GM23338 (cell line): Measurements from ENCODE around the gene M1AP. TPM values are rescaled to one million over a fixed set of nuclear protein-coding genes. Genes with fewer than 3 reads are reported as not detected.

Experiments
- ATAC-seq: fragments of 200-7000 bp; cut with Tn5 transposase; 3 replicates; pipeline ENCODE4 v1.9.1; 2020
- DNase-seq: peaks from one replicate; pipeline ENCODE4 v3.0.0-alpha.2; 2015; ENCODE audit warnings: low spot score
- H2AFZ ChIP-seq: fragments of 200-600 bp; sonication (generic); 2 replicates; pipeline ENCODE4 v1.8.0; 2016; ENCODE audit warnings: antibody characterized with exemption, mild to moderate bottlenecking, moderate library complexity
- H3F3A ChIP-seq: fragments of 200-600 bp; sonication (generic); replicated peaks from 2 replicates; pipeline ENCODE4 v1.8.0; 2017; ENCODE audit warnings: antibody characterized with exemption, mixed run types, low read depth
- H3K27ac ChIP-seq: fragments of 200-600 bp; sonication (generic); 2 replicates; pipeline ENCODE4 v1.6.1; 2016; ENCODE audit warnings: low read depth
- H3K27me3 ChIP-seq: fragments of 200-600 bp; sonication (generic); 2 replicates; pipeline ENCODE4 v1.8.0; 2016; ENCODE audit warnings: mild to moderate bottlenecking, mixed run types, moderate library complexity; ENCODE audit not compliant: insufficient read depth
- H3K36me3 ChIP-seq: fragments of 200-600 bp; sonication (generic); 2 replicates; pipeline ENCODE4 v1.8.0; 2016; ENCODE audit warnings: mild to moderate bottlenecking; ENCODE audit not compliant: insufficient read depth
- H3K4me1 ChIP-seq: fragments of 200-600 bp; sonication (generic); 2 replicates; pipeline ENCODE4 v1.8.0; 2016; ENCODE audit warnings: mild to moderate bottlenecking, moderate library complexity; ENCODE audit not compliant: insufficient read depth
- H3K4me2 ChIP-seq: fragments of 200-600 bp; sonication (generic); 2 replicates; pipeline ENCODE4 v1.7.1; 2017; ENCODE audit warnings: mixed run types
- H3K4me3 ChIP-seq: fragments of 200-600 bp; sonication (generic); 2 replicates; pipeline ENCODE4 v1.6.1; 2016; ENCODE audit warnings: mixed run types
- H3K79me2 ChIP-seq: fragments of 200-600 bp; sonication (generic); replicated peaks from 2 replicates; pipeline ENCODE4 v1.8.0; 2017; ENCODE audit warnings: mild to moderate bottlenecking; ENCODE audit not compliant: insufficient read depth
- H3K9me2 ChIP-seq: fragments of 200-600 bp; sonication (generic); 2 replicates; pipeline ENCODE4 v1.8.0; 2017; ENCODE audit not compliant: insufficient read depth
- H4K20me1 ChIP-seq: fragments of 200-600 bp; sonication (generic); replicated peaks from 2 replicates; pipeline ENCODE4 v1.8.0; 2017; ENCODE audit warnings: mild to moderate bottlenecking; ENCODE audit not compliant: insufficient read depth
- H3K27ac Mint-ChIP-seq: 2 replicates; pipeline ENCODE4 v1.8.0; 2020; ENCODE audit warnings: inconsistent platforms, mild to moderate bottlenecking, moderate library complexity, mixed read lengths
- H3K27me3 Mint-ChIP-seq: 3 replicates; pipeline ENCODE4 v1.8.0; 2022; ENCODE audit warnings: low read depth, mild to moderate bottlenecking, moderate library complexity, mixed read lengths, inconsistent platforms; ENCODE audit not compliant: insufficient read depth, poor library complexity
- H3K36me3 Mint-ChIP-seq: 3 replicates; pipeline ENCODE4 v1.8.0; 2021; ENCODE audit warnings: low read depth, mild to moderate bottlenecking, inconsistent platforms, moderate library complexity, mixed read lengths
- H3K4me1 Mint-ChIP-seq: 3 replicates; pipeline ENCODE4 v1.8.0; 2020; ENCODE audit warnings: mild to moderate bottlenecking, inconsistent platforms, mixed read lengths
- H3K4me3 Mint-ChIP-seq: 3 replicates; pipeline ENCODE4 v1.8.0; 2021; ENCODE audit warnings: moderate library complexity, mild to moderate bottlenecking, inconsistent platforms, mixed read lengths
- H3K9me3 Mint-ChIP-seq: 3 replicates; pipeline ENCODE4 v1.8.0; 2020; ENCODE audit warnings: moderate library complexity, mild to moderate bottlenecking, inconsistent platforms, mixed read lengths
- EZH2 ChIP-seq: fragments of 200-600 bp; sonication (generic); IDR thresholded peaks from one replicate; pipeline ENCODE4 v1.8.0; 2017; ENCODE audit warnings: antibody characterized with exemption, mild to moderate bottlenecking, low read depth; ENCODE audit not compliant: unreplicated experiment
- EZH2phosphoT487 ChIP-seq: fragments of 200-600 bp; sonication (generic); IDR thresholded peaks from one replicate; pipeline ENCODE4 v1.8.1; 2018; ENCODE audit warnings: antibody characterized with exemption; ENCODE audit not compliant: unreplicated experiment
- JUNB ChIP-seq: IDR thresholded peaks from one replicate; pipeline ENCODE4 v1.6.1; 2016; ENCODE audit warnings: antibody characterized with exemption; ENCODE audit not compliant: unreplicated experiment
- NANOG ChIP-seq: IDR thresholded peaks from 2 replicates; pipeline ENCODE4 v1.6.1; 2016; ENCODE audit warnings: antibody characterized with exemption, borderline replicate concordance
- POLR2AphosphoS5 ChIP-seq: IDR thresholded peaks from 2 replicates; pipeline ENCODE4 v1.6.1; 2016; ENCODE audit warnings: antibody characterized with exemption, low read depth
- STAT1 ChIP-seq: IDR thresholded peaks from one replicate; pipeline ENCODE4 v1.6.1; 2016; ENCODE audit warnings: antibody characterized with exemption; ENCODE audit not compliant: unreplicated experiment
- ZNF114 ChIP-seq: fragments of 250-450 bp; sonication (Bioruptor Pico); IDR thresholded peaks from 2 replicates; pipeline ENCODE4 v1.5.0; 2020; ENCODE audit warnings: mild to moderate bottlenecking, moderate library complexity
- ZNF331 ChIP-seq: fragments of 250-450 bp; sonication (Bioruptor Pico); IDR thresholded peaks from 2 replicates; pipeline ENCODE4 v1.5.0; 2020; ENCODE audit warnings: low read depth, mild to moderate bottlenecking, moderate library complexity
- polyA plus RNA-seq: library from polyadenylated mRNA; unstranded; fragments of >200 nt; fragmentation: Nextera tagmentation; extraction: Ambion mirVana; gene quantifications from 2 replicates; pipeline ENCODE4 v1.2.1, GENCODE V29; 2016
- total RNA-seq: library from RNA; depleted of rRNA; stranded (reverse); fragments of >200 nt; shearing (Covaris generic); gene quantifications from 2 replicates; pipeline ENCODE4 v1.2.3, GENCODE V29; 2014
- TF ChIP-seq, protein P1 (sequence below): IDR thresholded peaks from one replicate; pipeline ENCODE4 v1.6.1; 2018; ENCODE audit warnings: antibody characterized with exemption; ENCODE audit not compliant: unreplicated experiment
- TF ChIP-seq, protein P2 (sequence below): IDR thresholded peaks from 2 replicates; pipeline ENCODE4 v1.6.1; 2016; ENCODE audit warnings: antibody characterized with exemption

Gene M1AP
- total and polyA plus RNA-seq, 2 experiments from 2014 or later = 5.1 to 12.1 TPM

DNA sequence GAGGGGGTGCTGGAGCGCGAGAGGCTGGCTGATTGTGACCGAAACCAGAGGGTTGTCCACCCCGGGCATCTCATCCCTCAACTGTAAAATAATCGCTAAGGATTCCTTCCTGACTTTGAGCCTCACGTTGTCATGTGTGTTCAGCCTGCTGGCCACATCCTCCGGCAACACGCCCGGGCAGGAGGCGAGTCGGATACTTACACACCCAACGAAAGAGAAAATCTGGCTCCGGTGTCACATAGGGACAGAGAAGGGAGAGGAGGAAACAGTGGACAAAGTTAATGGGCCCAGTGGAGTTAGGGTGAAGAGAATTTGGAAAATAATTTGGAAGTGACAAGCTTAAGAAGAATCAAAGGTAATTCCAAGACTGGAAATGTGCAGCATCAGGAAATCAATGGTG, 131.5 kb downstream of the M1AP start:
- Mint-ChIP-seq H3K4me3 (peak overlapping the region; percentile 17; the same call in 1 of the 3 replicates), H3K27ac (no peak overlapping the region), H3K4me1 (peaks cover 11% of the 10 kb centered on the region), H3K36me3 (peaks cover 8% of the 10 kb centered on the region), H3K27me3 (peaks cover 81% of the 10 kb centered on the region), H3K9me3 (peaks cover 21% of the 10 kb centered on the region)
- peaks cover 7% of the 10 kb centered on the region for H3K9me2 ChIP-seq
- DNase-seq (no peak), ATAC-seq (no peak)
- H3K36me3 ChIP-seq = no peaks in the 10 kb centered on the region
- no peak overlapping the region for H3K4me2 ChIP-seq
- no peaks in the 10 kb centered on the region; the same call in 1 of the 2 replicates for H4K20me1 ChIP-seq
- peak overlapping the region; percentile 94; the same call in 1 of the 2 replicates for H2AFZ ChIP-seq
- TF ChIP-seq NANOG (no peak), EZH2 (peak; percentile 62)
- H3K27me3 ChIP-seq = peaks cover 99% of the 10 kb centered on the region
- H3K27ac ChIP-seq = no peak overlapping the region
- H3K4me1 ChIP-seq = peaks cover 15% of the 10 kb centered on the region; the same call in 1 of the 2 replicates
- H3F3A ChIP-seq = peaks cover 5% of the 10 kb centered on the region; the same call in 1 of the 2 replicates
- no peaks in the 10 kb centered on the region for H3K79me2 ChIP-seq
- H3K4me3 ChIP-seq = no peak overlapping the region; the same call in 1 of the 2 replicates

DNA sequence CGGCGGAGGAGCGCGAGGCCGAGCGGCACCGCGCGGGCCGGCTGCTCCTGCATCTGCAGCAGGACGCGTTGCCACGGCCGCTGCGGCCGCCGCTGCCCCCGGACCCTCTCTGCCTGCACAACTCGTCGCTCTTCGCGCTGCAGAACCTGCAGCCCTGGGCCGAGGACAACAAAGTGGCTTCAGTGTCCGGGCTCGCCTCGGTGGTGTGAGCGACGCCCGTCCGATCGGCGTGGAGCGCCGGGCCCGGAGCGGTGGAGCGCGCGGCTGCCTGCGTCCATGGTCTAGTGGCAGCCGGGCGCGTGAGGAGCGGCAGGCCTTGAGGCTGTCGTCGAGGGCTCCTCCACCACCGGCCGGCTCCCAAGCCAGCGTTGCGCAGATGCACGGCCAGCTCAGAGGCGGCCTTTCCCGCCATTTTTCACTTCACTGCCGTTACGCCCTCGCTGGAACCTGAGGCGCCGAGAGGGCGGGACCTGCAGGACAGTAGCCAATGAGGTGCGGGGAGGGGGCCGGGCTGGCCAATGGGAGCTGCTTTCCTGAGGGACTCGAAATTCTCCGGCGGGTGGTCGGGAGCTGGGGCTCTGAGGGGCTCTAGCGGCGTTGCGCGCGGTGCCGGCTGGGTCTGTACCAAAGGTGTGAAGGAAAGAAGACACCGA, 132.0 kb downstream of the M1AP start:
- H3K79me2 ChIP-seq = no peaks in the 10 kb centered on the region
- Mint-ChIP-seq H3K27ac (no peak overlapping the region), H3K4me3 (peak overlapping the region; percentile 17; the same call in 1 of the 3 replicates), H3K27me3 (peaks cover 83% of the 10 kb centered on the region), H3K4me1 (peaks cover 11% of the 10 kb centered on the region), H3K9me3 (peaks cover 24% of the 10 kb centered on the region), H3K36me3 (peaks cover 8% of the 10 kb centered on the region)
- no peaks in the 10 kb centered on the region; the same call in 1 of the 2 replicates for H4K20me1 ChIP-seq
- no peaks in the 10 kb centered on the region for H3K36me3 ChIP-seq
- H3K27me3 ChIP-seq = peaks cover 100% of the 10 kb centered on the region
- H3F3A ChIP-seq = peaks cover 5% of the 10 kb centered on the region; the same call in 1 of the 2 replicates
- DNase-seq = peak; percentile 95
- H2AFZ ChIP-seq = peak overlapping the region; percentile 94
- H3K4me3 ChIP-seq = peak overlapping the region; percentile 57
- H3K9me2 ChIP-seq = peaks cover 7% of the 10 kb centered on the region
- peak overlapping the region; percentile 80 for H3K4me2 ChIP-seq
- H3K4me1 ChIP-seq = peaks cover 15% of the 10 kb centered on the region; the same call in 1 of the 2 replicates
- ATAC-seq = peak; percentile 59
- H3K27ac ChIP-seq = no peak overlapping the region
- no peak for TF ChIP-seq ZNF331 (CRISPR knock-in tag)
- no peak for TF ChIP-seq NANOG
- no peak for TF ChIP-seq POLR2AphosphoS5
- peak; percentile 71 for TF ChIP-seq EZH2phosphoT487
- TF ChIP-seq, protein P1, sequence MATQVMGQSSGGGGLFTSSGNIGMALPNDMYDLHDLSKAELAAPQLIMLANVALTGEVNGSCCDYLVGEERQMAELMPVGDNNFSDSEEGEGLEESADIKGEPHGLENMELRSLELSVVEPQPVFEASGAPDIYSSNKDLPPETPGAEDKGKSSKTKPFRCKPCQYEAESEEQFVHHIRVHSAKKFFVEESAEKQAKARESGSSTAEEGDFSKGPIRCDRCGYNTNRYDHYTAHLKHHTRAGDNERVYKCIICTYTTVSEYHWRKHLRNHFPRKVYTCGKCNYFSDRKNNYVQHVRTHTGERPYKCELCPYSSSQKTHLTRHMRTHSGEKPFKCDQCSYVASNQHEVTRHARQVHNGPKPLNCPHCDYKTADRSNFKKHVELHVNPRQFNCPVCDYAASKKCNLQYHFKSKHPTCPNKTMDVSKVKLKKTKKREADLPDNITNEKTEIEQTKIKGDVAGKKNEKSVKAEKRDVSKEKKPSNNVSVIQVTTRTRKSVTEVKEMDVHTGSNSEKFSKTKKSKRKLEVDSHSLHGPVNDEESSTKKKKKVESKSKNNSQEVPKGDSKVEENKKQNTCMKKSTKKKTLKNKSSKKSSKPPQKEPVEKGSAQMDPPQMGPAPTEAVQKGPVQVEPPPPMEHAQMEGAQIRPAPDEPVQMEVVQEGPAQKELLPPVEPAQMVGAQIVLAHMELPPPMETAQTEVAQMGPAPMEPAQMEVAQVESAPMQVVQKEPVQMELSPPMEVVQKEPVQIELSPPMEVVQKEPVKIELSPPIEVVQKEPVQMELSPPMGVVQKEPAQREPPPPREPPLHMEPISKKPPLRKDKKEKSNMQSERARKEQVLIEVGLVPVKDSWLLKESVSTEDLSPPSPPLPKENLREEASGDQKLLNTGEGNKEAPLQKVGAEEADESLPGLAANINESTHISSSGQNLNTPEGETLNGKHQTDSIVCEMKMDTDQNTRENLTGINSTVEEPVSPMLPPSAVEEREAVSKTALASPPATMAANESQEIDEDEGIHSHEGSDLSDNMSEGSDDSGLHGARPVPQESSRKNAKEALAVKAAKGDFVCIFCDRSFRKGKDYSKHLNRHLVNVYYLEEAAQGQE = no peak
- no peak for TF ChIP-seq STAT1
- TF ChIP-seq JUNB = no peak
- no peak for TF ChIP-seq EZH2
- TF ChIP-seq ZNF114 (CRISPR knock-in tag) = no peak
- TF ChIP-seq, protein P2, sequence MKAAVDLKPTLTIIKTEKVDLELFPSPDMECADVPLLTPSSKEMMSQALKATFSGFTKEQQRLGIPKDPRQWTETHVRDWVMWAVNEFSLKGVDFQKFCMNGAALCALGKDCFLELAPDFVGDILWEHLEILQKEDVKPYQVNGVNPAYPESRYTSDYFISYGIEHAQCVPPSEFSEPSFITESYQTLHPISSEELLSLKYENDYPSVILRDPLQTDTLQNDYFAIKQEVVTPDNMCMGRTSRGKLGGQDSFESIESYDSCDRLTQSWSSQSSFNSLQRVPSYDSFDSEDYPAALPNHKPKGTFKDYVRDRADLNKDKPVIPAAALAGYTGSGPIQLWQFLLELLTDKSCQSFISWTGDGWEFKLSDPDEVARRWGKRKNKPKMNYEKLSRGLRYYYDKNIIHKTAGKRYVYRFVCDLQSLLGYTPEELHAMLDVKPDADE = no peak
